ENCODE data around the gene SSTR5. TPM values are rescaled to one million over a fixed set of nuclear protein-coding genes. Genes with fewer than 3 reads are reported as not detected.

SSTR5 gene
- total and polyA plus RNA-seq, 10 of the 15 experiments (the other 5 are each of a cell fraction or from before 2014, with no cell fraction given) = not detected

DNA sequence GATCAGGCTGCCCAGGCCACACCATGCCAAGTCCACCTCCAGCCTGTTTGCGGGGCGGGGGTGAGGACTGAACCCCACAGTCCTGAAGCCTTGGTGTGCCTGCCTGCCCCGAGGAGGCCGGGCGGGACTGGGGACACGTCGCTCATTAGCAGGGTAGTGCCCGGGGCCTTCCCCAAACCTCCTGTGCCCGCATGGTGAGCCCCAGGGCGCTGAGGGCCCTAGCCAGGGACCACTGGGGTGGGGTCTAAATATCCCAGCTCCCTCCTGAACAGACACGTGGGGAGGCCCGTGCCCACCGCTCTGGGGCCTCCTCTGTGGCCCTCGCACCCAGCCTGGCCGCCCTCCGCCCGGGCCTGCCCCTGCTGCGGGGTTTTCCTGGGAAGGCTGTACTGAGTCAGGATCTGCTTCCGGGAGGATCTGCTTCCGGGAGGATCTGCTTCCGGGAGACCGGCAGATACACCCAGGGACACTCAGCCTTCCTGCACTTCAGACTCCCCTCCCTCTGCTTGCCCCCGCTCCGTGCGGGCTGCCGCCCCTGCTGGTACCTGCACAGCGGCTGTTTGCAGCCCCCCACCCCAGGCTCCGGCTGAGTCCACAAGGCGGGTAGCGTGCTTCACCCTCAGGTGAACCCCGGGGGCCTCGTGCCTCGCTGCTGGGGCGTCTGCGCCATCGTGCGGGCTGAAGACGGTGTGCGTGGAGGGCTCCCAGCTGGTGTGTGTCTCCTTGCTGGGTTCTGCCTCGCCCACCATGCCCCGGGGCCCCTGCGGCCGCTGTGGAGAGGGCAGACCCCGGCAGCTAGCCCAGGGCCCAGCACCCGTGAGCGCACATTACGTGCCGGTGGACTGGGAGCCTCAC, 56.8 kb downstream of the SSTR5 start:
- RAD21 ChIA-PET (ENCODE audit: unreplicated experiment) = no interaction called here
- WGBS (ENCODE audit: insufficient coverage, insufficient replicate concordance, low lambda C conversion rate, missing lambda C conversion rate) = 57% methylated on average over 36 of the region's 48 CpGs
- Histone ChIP-seq H3K4me3 (no peak overlapping the region), H3K4me1 (ENCODE audit: control insufficient read depth, insufficient read depth, low read length) (no peaks in the 10 kb centered on the region), H3K36me3 (ENCODE audit: control insufficient read depth in 2 of 2, insufficient read depth in 2 of 2, low read length in 1 of 2) (no peaks in the 10 kb centered on the region), H3K9me3 (replicated peaks; ENCODE audit: control insufficient read depth, insufficient read depth, low read length) (no peaks in the 10 kb centered on the region), H2AFZ (ENCODE audit: control insufficient read depth, low read depth, low read length) (no peak overlapping the region), H3K79me2 (ENCODE audit: control insufficient read depth, insufficient read depth, low read length) (no peaks in the 10 kb centered on the region), H3K4me2 (ENCODE audit: control insufficient read depth, insufficient read depth) (no peak overlapping the region), H4K20me1 (ENCODE audit: control insufficient read depth, insufficient read depth) (no peaks in the 10 kb centered on the region), H3K27ac (ENCODE audit: control insufficient read depth, insufficient read depth) (no peak overlapping the region), H3K9ac (ENCODE audit: control insufficient read depth, insufficient read depth, low read length) (no peak overlapping the region), H3K27me3 (replicated peaks in 1 of 2; ENCODE audit: control insufficient read depth in 2 of 2, insufficient read depth in 2 of 2, low read length in 1 of 2) (no peaks in the 10 kb centered on the region)
- ATAC-seq = no peak
- no peak for FAIRE-seq
- intact Hi-C loops (cut with micrococcal nuclease; ENCODE audit: unreplicated experiment) (no loop called here), in situ Hi-C loops (cut with MboI) (loop anchor here (10.0 kb wide), 1 partner anchor 65 kb away; no protein-coding TSS in a partner anchor)
- DNase-seq (ENCODE audit: low read depth, low spot score) = no peak
- SMC1A ChIA-PET (ENCODE audit: uncharacterized antibody, unreplicated experiment) = no interaction called here
- CTCF ChIA-PET = no interaction called here
- POLR2A ChIA-PET = no interaction called here
- no TSS peak for BruUV-seq (replicated peaks)
- no peak for TF ChIP-seq FOS (IDR thresholded peaks at IDR 0.05; ENCODE audit: borderline replicate concordance, extremely low read depth, insufficient read length)
- TF ChIP-seq, protein P1, sequence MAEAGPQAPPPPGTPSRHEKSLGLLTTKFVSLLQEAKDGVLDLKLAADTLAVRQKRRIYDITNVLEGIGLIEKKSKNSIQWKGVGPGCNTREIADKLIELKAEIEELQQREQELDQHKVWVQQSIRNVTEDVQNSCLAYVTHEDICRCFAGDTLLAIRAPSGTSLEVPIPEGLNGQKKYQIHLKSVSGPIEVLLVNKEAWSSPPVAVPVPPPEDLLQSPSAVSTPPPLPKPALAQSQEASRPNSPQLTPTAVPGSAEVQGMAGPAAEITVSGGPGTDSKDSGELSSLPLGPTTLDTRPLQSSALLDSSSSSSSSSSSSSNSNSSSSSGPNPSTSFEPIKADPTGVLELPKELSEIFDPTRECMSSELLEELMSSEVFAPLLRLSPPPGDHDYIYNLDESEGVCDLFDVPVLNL (IDR thresholded peaks at IDR 0.05; ENCODE audit: low read depth, low read length) = no peak
- TF ChIP-seq, protein P2, sequence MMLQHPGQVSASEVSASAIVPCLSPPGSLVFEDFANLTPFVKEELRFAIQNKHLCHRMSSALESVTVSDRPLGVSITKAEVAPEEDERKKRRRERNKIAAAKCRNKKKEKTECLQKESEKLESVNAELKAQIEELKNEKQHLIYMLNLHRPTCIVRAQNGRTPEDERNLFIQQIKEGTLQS (IDR thresholded peaks at IDR 0.05; ENCODE audit: borderline replicate concordance, extremely low read depth, low read depth, low read length) = no peak
- TF ChIP-seq, protein P3, sequence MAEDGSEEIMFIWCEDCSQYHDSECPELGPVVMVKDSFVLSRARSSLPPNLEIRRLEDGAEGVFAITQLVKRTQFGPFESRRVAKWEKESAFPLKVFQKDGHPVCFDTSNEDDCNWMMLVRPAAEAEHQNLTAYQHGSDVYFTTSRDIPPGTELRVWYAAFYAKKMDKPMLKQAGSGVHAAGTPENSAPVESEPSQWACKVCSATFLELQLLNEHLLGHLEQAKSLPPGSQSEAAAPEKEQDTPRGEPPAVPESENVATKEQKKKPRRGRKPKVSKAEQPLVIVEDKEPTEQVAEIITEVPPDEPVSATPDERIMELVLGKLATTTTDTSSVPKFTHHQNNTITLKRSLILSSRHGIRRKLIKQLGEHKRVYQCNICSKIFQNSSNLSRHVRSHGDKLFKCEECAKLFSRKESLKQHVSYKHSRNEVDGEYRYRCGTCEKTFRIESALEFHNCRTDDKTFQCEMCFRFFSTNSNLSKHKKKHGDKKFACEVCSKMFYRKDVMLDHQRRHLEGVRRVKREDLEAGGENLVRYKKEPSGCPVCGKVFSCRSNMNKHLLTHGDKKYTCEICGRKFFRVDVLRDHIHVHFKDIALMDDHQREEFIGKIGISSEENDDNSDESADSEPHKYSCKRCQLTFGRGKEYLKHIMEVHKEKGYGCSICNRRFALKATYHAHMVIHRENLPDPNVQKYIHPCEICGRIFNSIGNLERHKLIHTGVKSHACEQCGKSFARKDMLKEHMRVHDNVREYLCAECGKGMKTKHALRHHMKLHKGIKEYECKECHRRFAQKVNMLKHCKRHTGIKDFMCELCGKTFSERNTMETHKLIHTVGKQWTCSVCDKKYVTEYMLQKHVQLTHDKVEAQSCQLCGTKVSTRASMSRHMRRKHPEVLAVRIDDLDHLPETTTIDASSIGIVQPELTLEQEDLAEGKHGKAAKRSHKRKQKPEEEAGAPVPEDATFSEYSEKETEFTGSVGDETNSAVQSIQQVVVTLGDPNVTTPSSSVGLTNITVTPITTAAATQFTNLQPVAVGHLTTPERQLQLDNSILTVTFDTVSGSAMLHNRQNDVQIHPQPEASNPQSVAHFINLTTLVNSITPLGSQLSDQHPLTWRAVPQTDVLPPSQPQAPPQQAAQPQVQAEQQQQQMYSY (CRISPR knock-in tag; IDR thresholded peaks at IDR 0.05) = no peak
- no peak for TF ChIP-seq NR2F1 (conservative IDR thresholded peaks at IDR 0.05)
- TF ChIP-seq ASH2L (IDR thresholded peaks at IDR 0.05; ENCODE audit: borderline replicate concordance, low read depth) = no peak
- no peak for TF ChIP-seq DPF2 (IDR thresholded peaks at IDR 0.05)
- TF ChIP-seq EP300 (IDR thresholded peaks at IDR 0.05; ENCODE audit: borderline replicate concordance in 1 of 2, control insufficient read depth in 1 of 2, low read depth in 2 of 2, low read length in 2 of 2) = no peak
- TF ChIP-seq POLR2AphosphoS5 (IDR thresholded peaks at IDR 0.05; ENCODE audit: low read length) = no peak
- TF ChIP-seq, protein P4, sequence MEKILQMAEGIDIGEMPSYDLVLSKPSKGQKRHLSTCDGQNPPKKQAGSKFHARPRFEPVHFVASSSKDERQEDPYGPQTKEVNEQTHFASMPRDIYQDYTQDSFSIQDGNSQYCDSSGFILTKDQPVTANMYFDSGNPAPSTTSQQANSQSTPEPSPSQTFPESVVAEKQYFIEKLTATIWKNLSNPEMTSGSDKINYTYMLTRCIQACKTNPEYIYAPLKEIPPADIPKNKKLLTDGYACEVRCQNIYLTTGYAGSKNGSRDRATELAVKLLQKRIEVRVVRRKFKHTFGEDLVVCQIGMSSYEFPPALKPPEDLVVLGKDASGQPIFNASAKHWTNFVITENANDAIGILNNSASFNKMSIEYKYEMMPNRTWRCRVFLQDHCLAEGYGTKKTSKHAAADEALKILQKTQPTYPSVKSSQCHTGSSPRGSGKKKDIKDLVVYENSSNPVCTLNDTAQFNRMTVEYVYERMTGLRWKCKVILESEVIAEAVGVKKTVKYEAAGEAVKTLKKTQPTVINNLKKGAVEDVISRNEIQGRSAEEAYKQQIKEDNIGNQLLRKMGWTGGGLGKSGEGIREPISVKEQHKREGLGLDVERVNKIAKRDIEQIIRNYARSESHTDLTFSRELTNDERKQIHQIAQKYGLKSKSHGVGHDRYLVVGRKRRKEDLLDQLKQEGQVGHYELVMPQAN (conservative IDR thresholded peaks at IDR 0.05) = no peak
- TF ChIP-seq, protein P5, sequence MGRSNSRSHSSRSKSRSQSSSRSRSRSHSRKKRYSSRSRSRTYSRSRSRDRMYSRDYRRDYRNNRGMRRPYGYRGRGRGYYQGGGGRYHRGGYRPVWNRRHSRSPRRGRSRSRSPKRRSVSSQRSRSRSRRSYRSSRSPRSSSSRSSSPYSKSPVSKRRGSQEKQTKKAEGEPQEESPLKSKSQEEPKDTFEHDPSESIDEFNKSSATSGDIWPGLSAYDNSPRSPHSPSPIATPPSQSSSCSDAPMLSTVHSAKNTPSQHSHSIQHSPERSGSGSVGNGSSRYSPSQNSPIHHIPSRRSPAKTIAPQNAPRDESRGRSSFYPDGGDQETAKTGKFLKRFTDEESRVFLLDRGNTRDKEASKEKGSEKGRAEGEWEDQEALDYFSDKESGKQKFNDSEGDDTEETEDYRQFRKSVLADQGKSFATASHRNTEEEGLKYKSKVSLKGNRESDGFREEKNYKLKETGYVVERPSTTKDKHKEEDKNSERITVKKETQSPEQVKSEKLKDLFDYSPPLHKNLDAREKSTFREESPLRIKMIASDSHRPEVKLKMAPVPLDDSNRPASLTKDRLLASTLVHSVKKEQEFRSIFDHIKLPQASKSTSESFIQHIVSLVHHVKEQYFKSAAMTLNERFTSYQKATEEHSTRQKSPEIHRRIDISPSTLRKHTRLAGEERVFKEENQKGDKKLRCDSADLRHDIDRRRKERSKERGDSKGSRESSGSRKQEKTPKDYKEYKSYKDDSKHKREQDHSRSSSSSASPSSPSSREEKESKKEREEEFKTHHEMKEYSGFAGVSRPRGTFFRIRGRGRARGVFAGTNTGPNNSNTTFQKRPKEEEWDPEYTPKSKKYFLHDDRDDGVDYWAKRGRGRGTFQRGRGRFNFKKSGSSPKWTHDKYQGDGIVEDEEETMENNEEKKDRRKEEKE (IDR thresholded peaks at IDR 0.05) = no peak

All from GM12878 (cell line).